Neutrophil (primary cell): ENCODE measurements around the gene ATP1A2.

Experiments used
- H3K27ac ChIP-seq: fragments of 200-600 bp; sonication (generic); 2 replicates; pipeline ENCODE4 v1.5.1; 2016; ENCODE audit warnings: mild to moderate bottlenecking, moderate library complexity
- H3K27me3 ChIP-seq: fragments of 200-600 bp; sonication (generic); 2 replicates; pipeline ENCODE4 v1.6.0; 2016; ENCODE audit warnings: mild to moderate bottlenecking
- H3K36me3 ChIP-seq: fragments of 200-600 bp; sonication (generic); 2 replicates; pipeline ENCODE4 v1.5.1; 2017
- H3K4me1 ChIP-seq, 2 experiments: fragments of 200-600 bp in 1 of 2; sonication (generic) in 1 of 2; 1 replicate in 1 of 2; 2 replicates in 1 of 2; pipeline versions ENCODE4 v1.5.1 to v1.6.1; 2013 to 2016; ENCODE audit warnings: low read depth in 1 of 2, low read length in 1 of 2, mild to moderate bottlenecking in 1 of 2, moderate library complexity in 1 of 2; ENCODE audit not compliant: control insufficient read depth in 1 of 2, insufficient read depth in 1 of 2
- H3K4me3 ChIP-seq, 2 experiments: fragments of 200-600 bp in 1 of 2; sonication (generic) in 1 of 2; 1 replicate in 1 of 2; 2 replicates in 1 of 2; pipeline ENCODE4 v1.5.1; 2013 to 2016; ENCODE audit warnings: low read depth in 1 of 2, low read length in 1 of 2, mild to moderate bottlenecking in 1 of 2, moderate library complexity in 1 of 2
- H3K9me3 ChIP-seq: fragments of 200-600 bp; sonication (generic); 2 replicates; pipeline ENCODE4 v1.5.1; 2016
- CTCF ChIP-seq: fragments of 200-600 bp; sonication (generic); IDR thresholded peaks from 2 replicates; pipeline ENCODE4 v1.5.1; 2016; ENCODE audit warnings: antibody characterized with exemption

The ATP1A2 gene

GRCh38 chr1:160092366-160093068 lies 23.0 kb upstream of the ATP1A2 start:
- no peak overlapping the region for H3K27ac ChIP-seq
- H3K9me3 ChIP-seq = no peaks in the 10 kb centered on the region
- H3K4me1 ChIP-seq = no peaks in the 10 kb centered on the region
- peaks cover 7% of the 10 kb centered on the region for H3K27me3 ChIP-seq
- no peaks in the 10 kb centered on the region for H3K36me3 ChIP-seq
- no peak for TF ChIP-seq CTCF
- H3K4me3 ChIP-seq = no peak overlapping the region

- H3K27me3 ChIP-seq = peaks cover 12% of the 10 kb centered on the region
- H3K27ac ChIP-seq = no peak overlapping the region
- peaks cover 3 to 5% of the 10 kb centered on the region in 2 experiments for H3K4me1 ChIP-seq
- H3K36me3 ChIP-seq = no peaks in the 10 kb centered on the region
- H3K4me3 ChIP-seq = no peak overlapping the region
- no peak for TF ChIP-seq CTCF
- no peaks in the 10 kb centered on the region for H3K9me3 ChIP-seq
Observed at GRCh38 chr1:160093069-160093395, 22.5 kb upstream of the ATP1A2 start.

GRCh38 chr1:160093624-160094290 lies 21.8 kb upstream of the ATP1A2 start:
- Histone ChIP-seq H3K4me1 (peaks cover 6 to 9% of the 10 kb centered on the region in 2 experiments), H3K27ac (no peak overlapping the region), H3K36me3 (no peaks in the 10 kb centered on the region)

GRCh38 chr1:160094291-160094625 lies 21.3 kb upstream of the ATP1A2 start:
- peaks cover 14% of the 10 kb centered on the region for H3K27me3 ChIP-seq
- no peak overlapping the region for H3K27ac ChIP-seq
- no peak overlapping the region for H3K4me3 ChIP-seq
- no peaks in the 10 kb centered on the region for H3K36me3 ChIP-seq
- no peaks in the 10 kb centered on the region for H3K9me3 ChIP-seq
- no peak for TF ChIP-seq CTCF
- peaks cover 9 to 14% of the 10 kb centered on the region in 2 experiments for H3K4me1 ChIP-seq

More at GRCh38 chr1:160093624-160094290, 21.8 kb upstream of the ATP1A2 start:
- no peak for TF ChIP-seq CTCF
- Histone ChIP-seq H3K4me3 (no peak overlapping the region), H3K9me3 (no peaks in the 10 kb centered on the region), H3K27me3 (peaks cover 14% of the 10 kb centered on the region)

- no peak overlapping the region for H3K4me3 ChIP-seq
- H3K27me3 ChIP-seq = peaks cover 14% of the 10 kb centered on the region
- H3K9me3 ChIP-seq = no peaks in the 10 kb centered on the region
- no peaks in the 10 kb centered on the region for H3K36me3 ChIP-seq
- no peak overlapping the region for H3K27ac ChIP-seq
- TF ChIP-seq CTCF = no peak
- peaks cover 11 to 15% of the 10 kb centered on the region in 2 experiments for H3K4me1 ChIP-seq
Observed at GRCh38 chr1:160094806-160095205, 20.8 kb upstream of the ATP1A2 start.
